ENCODE measurements around the gene PLAGL1. TPM values are rescaled to one million over a fixed set of nuclear protein-coding genes. Genes with fewer than 3 reads are reported as not detected.

PLAGL1 gene
- total and polyA plus RNA-seq, 2 of the 8 experiments (the other 6 are each of a cell fraction or from before 2014, with no cell fraction given): 0.94 to 1.1 TPM

DNA sequence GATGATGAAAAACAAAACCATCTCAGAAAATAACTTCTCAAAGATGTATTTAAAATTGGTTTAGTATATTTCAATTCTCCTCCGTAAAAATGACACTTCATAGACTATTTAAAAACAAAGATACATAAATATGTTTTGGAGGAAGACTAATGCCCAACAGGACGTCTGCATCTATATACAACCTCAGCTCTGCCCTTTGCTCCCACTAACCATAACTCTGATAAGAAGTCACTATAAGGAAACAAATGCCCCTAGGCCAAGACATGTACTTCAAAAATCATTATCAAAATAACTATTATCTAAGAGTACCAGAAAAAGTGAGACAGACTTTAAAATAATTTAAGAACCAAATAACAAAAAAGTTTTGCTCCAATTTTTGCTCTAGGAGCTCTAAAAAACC is 23.4 kb downstream of the PLAGL1 start:
- H2BK120ac ChIP-seq (replicated peaks; ENCODE audit: low read depth, low read length): no peak overlapping the region
- H3K9me3 ChIP-seq (ENCODE audit: insufficient read depth in 2 of 2, low read depth in 1 of 2, low read length in 1 of 2): no peaks in the 10 kb centered on the region
- H3K9ac ChIP-seq (replicated peaks in 1 of 4; ENCODE audit: extremely low read depth in 1 of 4, low read depth in 3 of 4, low read length in 3 of 4): no peak overlapping the region
- peaks cover 2% of the 10 kb centered on the region; the same call in 1 of the 2 replicates for H3K23me2 ChIP-seq (ENCODE audit: low read depth, low read length)
- DNase-seq (ENCODE audit: low read depth in 1 of 2, low spot score in 2 of 2): no peak
- TF ChIP-seq POLR2A (IDR thresholded peaks at IDR 0.05; ENCODE audit: control extremely low read depth in 1 of 2, low read depth in 2 of 2, low read length in 2 of 2) (no peak), RNF2 (IDR thresholded peaks at IDR 0.05; ENCODE audit: borderline replicate concordance, low read depth, low read length, missing control alignments, poor library complexity, severe bottlenecking) (no peak), CBX8 (IDR thresholded peaks at IDR 0.05; ENCODE audit: borderline replicate concordance, low read depth, low read length) (no peak)
- H3K23ac ChIP-seq (ENCODE audit: insufficient read length): no peak overlapping the region
- no peak overlapping the region for H2BK5ac ChIP-seq (ENCODE audit: low read depth, low read length)
- H3K79me1 ChIP-seq (ENCODE audit: low read depth, low read length): no peaks in the 10 kb centered on the region
- ChIA-PET CTCF (ENCODE audit: partially characterized antibody) (interaction anchor here (0.6 to 3.0 kb wide), 2 partner anchors 27 to 43 kb away, joined by 3 to 20 read pairs; no protein-coding TSS in a partner anchor), POLR2A (ENCODE audit: partially characterized antibody) (no interaction called here)
- H3K36me3 ChIP-seq (ENCODE audit: control insufficient read depth in 2 of 4, insufficient read depth in 4 of 4, low read length in 3 of 4): no peaks in the 10 kb centered on the region
- no peak overlapping the region for H3K4ac ChIP-seq (replicated peaks; ENCODE audit: insufficient read length, low read depth, low read length)
- 85% methylated on average over 2 of the region's 2 CpGs; no CpG with 5 or more reads in 1 of the 2 experiments for WGBS, 2 experiments (ENCODE audit: extremely low coverage in 1 of 2, insufficient coverage in 1 of 2, insufficient read length in 1 of 2, insufficient replicate concordance in 2 of 2, low coverage in 1 of 2, low lambda C conversion rate in 2 of 2, missing lambda C conversion rate in 1 of 2)
- no peak overlapping the region for H2BK15ac ChIP-seq (ENCODE audit: low read length)
- H4K5ac ChIP-seq (ENCODE audit: insufficient read length, low read depth, low read length): no peak overlapping the region
- H4K8ac ChIP-seq (ENCODE audit: extremely low read depth, insufficient read depth, low read length): no peak overlapping the region
- no peak overlapping the region for H3K14ac ChIP-seq (ENCODE audit: insufficient read length)
- H3K27ac ChIP-seq (ENCODE audit: low read depth, low read length): no peak overlapping the region
- no peak overlapping the region for H2AFZ ChIP-seq (ENCODE audit: low read length)
- no peak for FAIRE-seq
- peaks cover 2 to 13% (median 8%) of the 10 kb centered on the region in 4 experiments; a peak in 5 of 7 replicates for H3K27me3 ChIP-seq (replicated peaks in 1 of 4; ENCODE audit: control insufficient read depth in 3 of 4, extremely low read depth in 1 of 4, insufficient read depth in 3 of 4, low read length in 3 of 4)
- no peaks in the 10 kb centered on the region for H3K4me1 ChIP-seq (replicated peaks in 1 of 4; ENCODE audit: control insufficient read depth in 3 of 4, insufficient read depth in 4 of 4, low read length in 3 of 4)
- no peak overlapping the region for H4K91ac ChIP-seq (replicated peaks; ENCODE audit: insufficient read length, low read length)
- no peak overlapping the region for H3K18ac ChIP-seq (ENCODE audit: extremely low read depth, low read length)
- H3K56ac ChIP-seq (replicated peaks; ENCODE audit: insufficient read length, low read depth, low read length): no peak overlapping the region
- no peak overlapping the region for H3K4me3 ChIP-seq (ENCODE audit: extremely low read depth in 1 of 4, insufficient read depth in 2 of 4, low read depth in 3 of 4, low read length in 4 of 4)
- H3K4me2 ChIP-seq (ENCODE audit: insufficient read depth in 1 of 2, low read depth in 2 of 2, low read length in 2 of 2): no peak overlapping the region
- no peaks in the 10 kb centered on the region for H3K79me2 ChIP-seq (ENCODE audit: control insufficient read depth in 1 of 2, insufficient read depth in 2 of 2, low read length in 2 of 2)
- no peak overlapping the region for H2AK5ac ChIP-seq (ENCODE audit: low read depth, low read length)
- H4K20me1 ChIP-seq (replicated peaks in 1 of 2; ENCODE audit: control insufficient read depth in 1 of 2, insufficient read depth in 2 of 2, low read length in 2 of 2): no peaks in the 10 kb centered on the region
- no peak overlapping the region for H2BK20ac ChIP-seq (ENCODE audit: low read length)
- H2BK12ac ChIP-seq (ENCODE audit: low read depth, low read length): no peak overlapping the region
